GM21529 (cell line): ENCODE results near the gene DNLZ.

Experiments used
- ATAC-seq: cut with Tn5 transposase; IDR thresholded peaks from one replicate; pipeline ENCODE4 v1.9.1; 2021; ENCODE audit not compliant: unreplicated experiment

The DNLZ gene

GRCh38 chr9:136345281-136346156 is 18.0 kb downstream of the DNLZ start:
- ATAC-seq, result no peak

DNA sequence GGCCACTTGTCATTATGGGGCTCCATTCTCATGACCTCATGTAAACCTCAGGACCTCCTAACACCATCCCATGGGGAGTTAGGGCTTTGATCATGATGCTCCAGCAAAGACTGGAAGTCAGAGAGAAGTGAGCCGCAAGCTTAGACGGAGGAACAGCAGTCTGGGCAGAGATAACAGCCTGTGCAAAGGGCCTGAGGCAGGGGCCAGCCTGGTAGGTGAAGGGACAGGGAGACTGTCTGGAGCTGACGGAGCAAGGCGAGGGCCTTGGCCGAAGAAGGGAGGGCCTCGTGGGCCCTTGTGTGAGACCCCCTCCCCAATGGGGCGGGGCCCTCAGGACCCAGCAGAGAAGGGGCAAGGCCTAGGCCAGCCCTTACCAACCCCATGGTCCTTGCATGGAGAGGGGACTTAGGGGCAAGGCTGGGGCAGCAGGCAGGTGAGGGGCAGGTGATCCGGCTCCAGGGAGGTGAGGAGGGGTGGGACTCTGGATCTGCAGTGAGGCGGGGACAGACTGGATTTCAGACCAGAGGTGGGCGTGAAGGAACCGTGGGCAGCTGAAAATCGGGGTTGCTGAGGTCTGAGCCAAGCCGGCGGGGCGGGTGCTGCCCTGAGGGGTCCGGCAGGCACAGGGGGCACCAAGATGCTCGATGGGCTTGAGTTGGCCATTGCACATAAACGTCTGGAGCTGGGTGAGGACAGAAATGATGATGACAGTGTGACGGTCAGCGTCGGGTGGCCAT is 18.8 kb downstream of the DNLZ start:
- ATAC-seq, result no peak

- ATAC-seq, result no peak
Measured at GRCh38 chr9:136343884-136344269, 19.7 kb downstream of the DNLZ start.

DNA sequence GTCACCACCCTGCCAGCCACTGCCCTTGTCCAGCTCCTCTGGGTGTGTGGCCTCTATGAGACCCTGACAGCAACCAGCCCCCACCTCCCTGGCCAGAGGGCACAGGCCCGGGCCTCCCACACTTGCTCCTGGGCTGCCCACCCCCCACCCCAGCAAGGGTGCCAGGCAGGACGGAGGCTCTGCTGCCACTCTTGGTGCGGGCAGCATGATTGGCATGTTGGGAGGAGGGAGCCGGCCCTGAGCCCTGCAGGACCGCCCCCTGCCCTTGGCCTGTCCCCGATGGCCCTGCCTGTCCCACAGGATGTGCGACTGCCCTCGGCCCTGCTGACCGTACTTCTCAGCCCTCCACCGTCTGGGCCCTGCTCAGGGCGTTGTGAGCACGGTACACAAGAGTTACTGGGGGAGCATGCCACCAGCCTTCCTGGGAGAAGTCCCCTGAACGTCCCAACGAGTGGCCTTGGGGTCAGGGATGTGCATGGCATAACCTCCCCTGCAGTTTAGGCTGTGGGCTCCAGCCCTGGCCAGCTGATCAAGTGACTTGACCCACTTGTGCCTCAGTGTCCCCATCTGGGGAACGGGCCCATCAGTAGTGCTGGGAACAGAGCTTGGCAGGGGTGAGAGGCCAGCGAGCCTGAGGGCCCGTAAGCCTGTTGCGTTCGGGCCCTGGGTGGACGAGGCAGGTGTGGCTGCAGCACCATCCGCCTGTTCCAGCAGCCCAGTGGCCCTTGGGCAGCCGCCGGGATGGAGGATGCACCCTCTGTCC is 20.2 kb downstream of the DNLZ start:
- ATAC-seq, result no peak

GRCh38 chr9:136342181-136343120 is 21.1 kb downstream of the DNLZ start:
- no peak for ATAC-seq

GRCh38 chr9:136341769-136342168 is 21.8 kb downstream of the DNLZ start:
- ATAC-seq, result no peak

- ATAC-seq, result no peak
Measured at GRCh38 chr9:136341042-136341655, 22.4 kb downstream of the DNLZ start.

- ATAC-seq, result no peak
Measured at GRCh38 chr9:136340356-136341041, 23.0 kb downstream of the DNLZ start.

DNA sequence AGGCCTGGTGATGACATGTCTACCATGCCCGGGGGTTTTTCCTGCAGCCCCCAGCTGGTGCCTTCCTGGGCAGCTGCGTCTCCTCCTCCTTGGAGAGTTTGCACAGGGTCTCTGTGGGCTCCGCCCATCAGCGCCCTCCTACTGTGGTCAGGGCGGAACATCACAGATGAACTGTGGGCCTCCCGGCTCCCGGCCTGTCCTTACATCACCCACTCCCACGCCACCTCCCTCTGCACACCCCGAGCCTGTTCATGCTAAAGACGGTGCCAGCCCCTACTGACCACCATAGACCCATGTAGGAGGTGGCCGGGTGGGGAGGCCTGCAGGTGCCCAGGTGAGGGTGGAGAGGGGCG is 23.6 kb downstream of the DNLZ start:
- ATAC-seq, result no peak

GRCh38 chr9:136339173-136339957 is 24.2 kb downstream of the DNLZ start:
- ATAC-seq, result no peak

- no peak for ATAC-seq
Measured at GRCh38 chr9:136338511-136338910, 25.0 kb downstream of the DNLZ start.

DNA sequence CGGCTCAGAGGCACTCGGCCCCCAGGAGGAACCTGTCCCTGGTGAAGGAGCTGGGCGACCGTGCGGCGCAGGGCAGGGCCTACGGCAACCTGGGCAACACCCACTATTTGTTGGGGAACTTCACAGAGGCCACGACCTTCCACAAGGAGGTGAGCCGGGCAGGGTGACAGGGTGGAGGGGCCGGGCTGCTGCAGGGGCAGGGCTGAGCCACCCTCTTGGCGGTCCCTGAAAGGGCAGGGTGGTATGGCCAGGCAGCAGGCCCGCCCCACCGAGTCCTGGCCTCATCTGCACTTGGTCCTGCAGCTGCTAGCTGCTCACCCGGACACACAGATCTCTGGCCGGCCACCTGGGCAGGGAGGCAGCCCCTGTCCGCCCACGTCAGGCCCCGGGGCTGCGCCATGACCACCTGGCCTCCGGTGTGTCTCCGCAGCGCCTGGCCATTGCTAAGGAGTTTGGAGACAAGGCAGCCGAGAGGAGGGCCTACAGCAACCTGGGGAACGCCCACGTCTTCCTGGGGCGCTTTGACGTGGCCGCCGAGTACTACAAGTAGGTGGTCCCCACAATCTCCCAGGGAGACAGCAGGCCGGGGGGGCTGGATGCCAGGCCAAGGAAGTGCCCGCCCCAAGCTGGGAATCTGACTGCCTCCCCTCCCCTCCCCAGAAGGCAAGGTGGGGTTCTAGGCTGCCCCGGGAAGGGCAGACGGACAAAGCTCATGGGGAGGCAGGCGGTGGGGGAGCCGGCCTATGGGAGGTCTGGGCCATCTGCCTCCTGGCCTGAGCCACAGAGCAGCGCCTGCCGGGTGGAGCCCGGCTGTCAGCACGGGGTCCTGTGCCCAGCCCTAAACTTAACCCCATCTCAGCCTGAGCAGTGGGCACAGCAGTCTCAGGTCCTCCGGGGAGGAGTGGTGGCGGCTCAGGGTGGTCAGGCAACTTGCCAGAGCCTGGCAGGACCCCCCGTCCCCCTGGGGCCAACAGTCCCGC is 25.8 kb downstream of the DNLZ start:
- ATAC-seq, result no peak

GRCh38 chr9:136336881-136337280 is 26.7 kb downstream of the DNLZ start:
- ATAC-seq, result no peak

DNA sequence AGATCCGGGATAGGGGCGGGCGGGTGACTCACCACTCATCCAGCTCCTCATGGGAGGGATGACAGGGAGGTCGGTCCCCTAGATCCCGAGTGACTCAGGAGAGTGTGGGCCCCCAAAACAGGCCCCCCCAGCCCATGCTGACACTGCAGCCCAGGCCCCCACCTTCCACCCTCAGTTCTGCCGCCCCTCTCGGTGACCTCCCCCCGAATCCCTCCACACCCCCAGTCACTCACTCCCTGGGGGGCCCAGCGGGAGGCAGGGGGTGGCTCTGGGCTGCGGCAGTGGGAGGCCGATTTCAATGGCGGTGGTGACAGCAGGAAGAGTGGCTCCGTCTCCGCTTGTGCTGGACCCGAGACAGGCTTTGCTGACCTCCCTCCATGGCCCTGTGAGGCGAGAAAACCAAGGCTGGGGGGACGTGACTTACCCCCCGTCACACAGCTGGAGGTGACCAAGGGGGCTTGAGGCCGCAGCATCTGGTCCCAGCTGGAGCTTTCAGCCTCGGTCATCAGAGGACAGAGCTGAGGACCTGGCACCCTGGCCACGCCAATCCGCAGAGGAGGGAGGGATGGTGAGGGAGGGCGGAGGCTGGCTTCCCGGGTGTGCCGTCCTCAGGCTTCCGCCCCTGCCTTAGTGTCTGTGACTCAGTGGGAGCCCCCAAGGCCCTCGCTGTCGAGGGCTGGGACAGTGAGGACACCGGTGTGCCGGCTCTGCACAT is 27.2 kb downstream of the DNLZ start:
- no peak for ATAC-seq

DNA sequence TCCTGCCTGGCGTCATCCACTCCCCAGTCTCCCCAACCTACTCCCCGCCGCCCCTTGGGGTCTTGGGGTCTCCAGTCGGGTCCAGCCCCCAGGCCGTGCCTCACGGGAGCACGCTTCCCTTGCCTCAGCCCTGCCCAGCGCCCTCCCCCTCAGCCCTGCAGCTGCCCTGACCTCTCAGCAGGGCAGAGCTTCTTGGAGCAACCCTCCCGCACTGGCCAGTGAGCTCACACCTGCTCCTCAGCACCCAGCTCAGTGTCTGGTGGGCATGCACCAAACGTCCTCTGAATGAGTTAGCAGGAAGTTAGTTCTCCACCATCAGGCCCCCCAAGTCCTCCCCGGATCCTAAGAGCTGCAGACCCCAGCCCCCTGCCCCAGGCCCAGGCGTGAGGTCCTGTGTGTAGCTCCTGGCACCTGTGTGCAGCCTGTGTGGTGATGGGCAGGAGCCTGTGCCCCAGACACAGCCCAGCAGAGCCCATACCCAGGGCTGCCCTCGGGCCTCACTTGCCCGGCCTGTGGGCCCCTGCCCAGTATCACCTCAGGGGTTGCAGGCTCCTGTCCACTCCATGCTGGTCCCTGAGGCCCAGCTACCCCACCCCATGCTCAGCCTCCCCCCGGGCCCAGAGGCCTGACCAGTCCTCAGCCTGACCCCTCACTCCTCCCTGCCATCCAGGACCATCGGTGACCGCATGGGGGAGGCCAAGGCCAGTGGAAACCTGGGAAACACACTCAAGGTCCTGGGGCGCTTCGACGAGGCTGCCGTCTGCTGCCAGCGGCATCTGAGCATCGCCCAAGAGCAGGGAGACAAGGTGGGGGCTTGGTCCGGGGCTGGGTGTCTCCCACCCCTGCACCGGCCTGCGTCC is 28.0 kb downstream of the DNLZ start:
- no peak for ATAC-seq

GRCh38 chr9:136334541-136334940 is 29.0 kb downstream of the DNLZ start:
- no peak for ATAC-seq
